HG02678 (cell line): Measurements from ENCODE around the gene FBXW11.
"Not testable (repeated sequence)": the region's sequence is repeated elsewhere in the genome, so short reads cannot be mapped to it uniquely, and the experiment has no call there.

Experiments used
- ATAC-seq: cut with Tn5 transposase; IDR thresholded peaks from one replicate; pipeline ENCODE4 v1.9.1; 2021; ENCODE audit warnings: mild to moderate bottlenecking, moderate library complexity; ENCODE audit not compliant: unreplicated experiment

Gene FBXW11

DNA sequence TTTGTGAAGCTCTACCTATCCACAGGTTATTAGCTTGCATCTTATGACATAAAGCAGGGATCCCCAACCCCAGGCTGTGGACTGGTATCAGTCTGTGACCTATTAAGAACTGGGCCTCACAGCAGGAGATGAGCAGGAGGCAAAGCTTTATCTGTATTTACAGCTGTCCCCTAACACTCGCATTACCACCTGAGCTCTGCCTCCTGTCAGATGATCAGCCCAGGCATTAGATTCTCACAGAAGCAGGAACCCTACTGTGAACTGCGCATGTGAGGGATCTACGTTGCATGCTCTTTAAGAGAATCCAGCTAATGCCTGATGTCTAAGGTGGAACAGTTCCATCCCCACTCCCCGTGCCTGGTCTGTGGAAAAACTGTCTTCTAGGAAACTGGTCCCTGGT lies 19.7 kb downstream of the FBXW11 start:
- ATAC-seq = no peak

DNA sequence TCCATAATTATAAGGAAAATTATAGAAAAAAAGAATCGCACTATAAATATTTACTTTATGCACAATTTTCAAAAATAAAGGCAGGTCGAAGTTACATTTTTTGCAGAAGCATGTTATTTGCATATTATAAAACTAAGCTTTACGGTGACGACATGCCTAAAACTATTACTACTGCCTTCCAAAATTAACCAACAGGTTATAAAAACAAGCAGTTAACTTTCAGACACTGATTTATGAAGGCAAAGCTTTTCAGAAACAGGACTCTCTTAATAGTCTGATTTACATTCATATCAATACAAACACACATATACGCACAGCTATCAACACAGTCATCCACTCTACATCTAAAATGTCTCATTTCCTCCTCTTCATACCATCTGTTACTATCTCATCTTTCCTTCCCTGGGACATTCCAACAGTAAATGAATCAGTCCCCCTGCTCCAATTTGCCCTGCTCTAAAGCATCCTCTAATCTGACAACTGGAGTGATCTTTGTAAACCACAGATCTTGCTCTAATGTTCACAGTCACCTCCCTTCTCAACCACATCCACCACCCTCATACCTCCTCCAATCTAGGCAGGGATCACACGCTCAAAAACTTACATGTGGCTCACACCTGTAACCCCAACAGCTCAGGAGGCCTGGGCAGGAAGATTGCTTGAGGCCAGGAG lies 21.6 kb downstream of the FBXW11 start:
- ATAC-seq = no peak

DNA sequence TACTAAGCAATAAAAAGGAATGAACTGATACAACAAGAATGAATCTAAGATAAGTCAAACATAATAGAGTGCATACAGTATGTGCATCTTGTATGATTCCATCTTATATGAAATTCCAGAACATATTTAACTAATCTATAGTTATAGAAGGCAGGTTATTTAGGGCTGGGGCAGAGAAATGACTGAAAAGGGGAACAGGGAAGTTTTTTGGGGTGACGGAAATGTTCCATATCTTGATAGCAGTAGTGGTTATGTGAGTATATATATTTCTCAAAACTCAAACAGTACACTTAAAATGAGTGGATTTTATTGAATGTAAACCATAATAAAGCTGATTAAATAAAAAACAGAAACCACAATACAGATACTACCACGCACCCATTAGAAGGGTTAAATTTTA lies 24.6 kb downstream of the FBXW11 start:
- ATAC-seq = no peak

- no peak for ATAC-seq
Observed at GRCh38 chr5:171980792-171981191, 25.6 kb downstream of the FBXW11 start.

GRCh38 chr5:171979606-171980005 lies 26.8 kb downstream of the FBXW11 start:
- ATAC-seq = no peak

DNA sequence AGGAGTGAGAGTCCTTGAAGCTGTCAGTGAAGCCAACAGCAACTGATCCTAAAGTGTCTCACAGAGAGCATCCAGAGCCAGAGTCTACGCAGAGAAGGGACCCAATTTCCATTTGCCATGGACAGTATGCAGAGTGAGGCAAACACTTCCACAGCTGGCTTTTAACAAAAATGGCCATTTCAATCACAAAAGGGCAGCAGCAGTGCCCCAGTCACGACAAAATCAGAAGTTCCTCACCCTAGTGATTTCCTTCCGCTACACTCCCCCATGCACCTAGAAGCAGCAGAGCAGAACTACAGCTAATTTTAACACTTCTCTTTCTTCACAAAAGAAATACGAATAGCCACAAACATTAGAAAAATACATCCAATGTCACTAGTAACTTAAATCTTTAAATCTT lies 27.9 kb downstream of the FBXW11 start:
- ATAC-seq = no peak

GRCh38 chr5:171978016-171978415 lies 28.4 kb downstream of the FBXW11 start:
- no peak for ATAC-seq

- not testable (repeated sequence) for ATAC-seq
Observed at GRCh38 chr5:171977244-171977950, 29.0 kb downstream of the FBXW11 start.

DNA sequence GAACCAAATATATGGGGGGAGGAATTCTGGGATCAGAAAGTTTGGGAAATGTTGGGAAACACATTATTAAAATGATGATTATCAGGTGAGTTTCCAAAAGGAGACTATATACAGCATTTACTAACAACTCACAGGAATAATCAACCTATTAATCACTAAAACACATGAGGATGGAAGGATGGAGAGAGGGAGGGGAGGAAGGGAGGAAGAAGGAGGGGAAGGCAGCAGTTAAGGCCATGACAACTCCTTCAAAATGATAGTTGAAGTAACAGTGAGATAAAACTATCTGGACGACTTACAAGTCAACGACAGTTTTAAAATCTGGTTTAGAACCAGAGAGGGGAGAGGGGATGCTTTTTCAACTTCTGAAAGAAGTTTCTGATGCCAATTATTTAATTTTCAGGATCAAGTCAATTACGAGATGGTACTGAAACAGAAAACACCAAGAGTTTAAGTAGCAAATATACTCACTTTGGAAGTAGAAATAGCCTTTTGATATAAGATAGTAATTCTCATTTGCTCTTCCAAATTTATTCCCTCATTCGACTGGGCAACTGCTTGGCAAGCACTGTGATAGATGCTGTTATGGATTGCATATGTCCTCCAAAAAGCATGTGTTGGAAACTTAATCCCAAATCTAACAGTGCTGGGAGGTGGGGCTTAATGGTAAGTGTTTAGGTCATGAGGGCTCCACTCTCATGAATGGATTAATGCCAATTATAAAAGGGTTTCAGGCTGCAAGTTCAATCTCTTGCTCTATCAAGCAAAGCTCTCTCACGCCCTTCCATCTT lies 30.4 kb downstream of the FBXW11 start:
- ATAC-seq = no peak

GRCh38 chr5:171975262-171975876 lies 31.1 kb downstream of the FBXW11 start:
- ATAC-seq = no peak

DNA sequence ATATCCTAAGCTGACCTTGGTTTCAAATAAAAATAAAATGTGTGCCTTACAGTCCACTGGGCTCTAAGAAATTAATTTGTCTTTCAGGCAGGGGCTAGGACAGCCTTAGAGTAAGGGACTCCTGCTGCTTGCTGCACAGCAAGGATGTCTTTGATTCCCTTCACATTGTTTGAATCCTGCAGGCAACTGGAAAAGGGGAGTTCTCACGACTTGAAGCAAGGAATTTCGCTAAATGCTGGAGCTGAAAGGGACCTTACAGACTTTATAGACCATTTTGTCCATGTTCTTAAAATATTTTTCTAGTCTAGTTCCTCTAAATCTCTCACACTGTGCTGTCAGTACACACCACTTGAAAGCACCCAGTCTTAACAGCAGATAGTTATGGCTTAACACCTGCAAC lies 35.6 kb downstream of the FBXW11 start:
- no peak for ATAC-seq

DNA sequence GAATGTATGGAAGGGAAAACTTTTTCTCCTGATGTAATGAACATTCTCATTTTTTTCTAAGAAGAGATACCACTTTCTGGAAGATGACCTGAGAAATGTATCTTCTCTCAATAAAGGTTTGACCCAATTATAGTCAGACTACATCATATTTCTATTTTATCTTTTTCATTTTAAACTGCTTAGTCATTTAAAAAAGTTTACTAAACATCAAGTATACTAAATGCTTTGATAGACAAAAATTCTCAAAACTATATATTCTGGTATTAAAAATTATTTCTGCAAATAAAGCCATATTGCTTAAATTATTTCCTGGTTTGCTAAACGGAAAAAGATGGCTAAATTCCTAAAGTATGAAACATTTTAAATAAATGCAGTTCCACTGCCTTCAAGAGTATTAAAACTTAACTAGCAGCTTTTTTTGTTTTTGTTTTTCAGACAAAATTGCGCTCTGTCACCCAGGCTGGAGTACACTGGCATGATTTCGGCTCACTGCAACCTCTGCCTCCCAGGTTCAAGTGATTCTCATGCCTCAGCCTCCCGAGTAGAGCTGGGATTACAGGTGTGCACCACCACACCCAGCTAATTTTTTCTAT lies 37.1 kb downstream of the FBXW11 start:
- no peak for ATAC-seq

DNA sequence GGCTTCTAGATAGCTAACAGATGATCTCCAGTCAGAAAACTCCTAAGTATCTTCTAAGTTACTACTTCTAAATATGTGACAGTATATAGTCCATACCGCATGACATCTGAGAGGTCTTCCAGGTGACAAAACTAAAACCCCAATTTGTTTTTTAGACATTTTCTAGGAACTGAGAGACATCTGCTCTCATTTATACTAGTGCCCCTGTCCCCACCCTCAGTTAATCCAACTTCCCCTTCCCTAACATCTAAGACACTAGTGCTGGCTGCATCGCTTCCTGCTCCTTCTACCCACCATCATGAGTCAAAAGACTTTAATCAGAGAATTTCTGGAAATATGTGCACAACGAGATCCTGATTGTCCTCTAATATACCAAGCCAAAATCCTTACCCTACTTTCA lies 37.9 kb downstream of the FBXW11 start:
- ATAC-seq = no peak

DNA sequence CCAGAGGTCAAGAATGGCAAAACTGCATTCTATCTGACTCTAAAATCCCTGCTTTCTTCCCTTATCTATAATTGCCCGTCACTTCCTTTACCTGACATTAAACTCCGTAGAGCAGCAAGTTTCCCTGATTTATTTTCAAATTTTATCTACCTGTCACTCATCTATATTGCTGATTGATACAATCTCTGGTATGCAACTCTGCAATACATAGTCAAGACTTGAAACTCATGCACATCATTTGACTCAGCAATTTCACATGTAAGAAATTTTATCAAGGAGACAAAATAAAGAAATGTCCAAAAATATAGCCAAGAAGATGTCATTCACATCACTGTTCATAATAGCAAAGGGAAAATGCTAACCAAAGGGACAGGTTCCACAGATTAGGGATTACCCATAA lies 39.5 kb downstream of the FBXW11 start:
- no peak for ATAC-seq

- ATAC-seq = no peak
Observed at GRCh38 chr5:171966270-171966669, 40.2 kb downstream of the FBXW11 start.

GRCh38 chr5:171965745-171966144 lies 40.7 kb downstream of the FBXW11 start:
- ATAC-seq = no peak

DNA sequence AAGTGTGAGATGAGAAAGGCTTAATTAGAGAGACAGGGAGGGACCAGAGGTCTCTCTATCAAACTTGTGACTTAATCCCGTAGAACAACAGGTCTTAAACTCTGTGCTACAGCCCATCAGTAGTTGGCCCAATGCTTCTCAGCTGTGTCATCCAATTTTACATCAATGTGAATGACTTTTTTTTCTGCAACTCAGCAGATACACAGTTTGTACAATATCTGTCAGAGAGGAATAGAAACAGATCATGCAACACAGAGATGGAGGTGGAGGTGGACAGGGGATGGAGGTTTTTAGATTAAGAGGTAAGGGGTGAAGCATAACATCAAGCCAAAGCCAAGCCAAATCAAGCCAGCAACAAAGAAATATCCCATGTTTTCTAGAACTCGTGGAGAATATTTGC lies 43.0 kb downstream of the FBXW11 start:
- ATAC-seq = no peak

- ATAC-seq = peak; percentile 68
Observed at GRCh38 chr5:171961117-171961516, 45.3 kb downstream of the FBXW11 start.

DNA sequence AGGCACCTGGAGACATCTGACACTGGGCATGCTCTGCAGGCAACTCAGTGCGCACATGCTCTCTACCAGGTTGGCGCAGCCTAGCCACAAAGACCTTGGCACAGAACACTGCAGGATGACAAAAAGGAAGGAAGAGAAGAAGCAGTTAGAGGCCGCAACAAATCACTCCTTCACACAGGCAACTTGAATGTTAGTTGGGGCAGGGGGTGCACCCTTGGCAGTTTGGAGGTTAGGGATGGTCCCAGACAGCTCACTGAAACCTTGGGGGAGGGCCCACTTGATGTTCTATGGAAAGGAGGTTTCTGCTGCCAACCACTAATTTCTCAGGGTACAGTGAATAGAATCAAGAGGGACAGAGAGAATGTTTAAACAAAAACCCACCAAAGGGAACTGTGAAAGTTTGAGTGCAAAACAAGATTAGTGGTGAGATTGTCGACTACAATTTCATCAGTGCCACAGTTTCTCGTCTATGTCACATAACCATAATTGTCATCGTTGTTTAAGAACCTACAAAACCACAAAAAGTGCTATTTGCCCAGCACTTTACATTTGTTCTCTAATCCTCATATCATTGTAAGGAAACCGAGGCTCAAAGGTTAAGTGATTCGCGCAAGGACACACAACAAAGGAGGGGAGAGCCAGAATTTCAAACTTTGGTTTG lies 48.7 kb downstream of the FBXW11 start:
- ATAC-seq = no peak

GRCh38 chr5:171956887-171957495 lies 49.4 kb downstream of the FBXW11 start:
- ATAC-seq = no peak
